Measurements from ENCODE around the gene CAMK2B. TPM values are rescaled to one million over a fixed set of nuclear protein-coding genes. Genes with fewer than 3 reads are reported as not detected.

Gene CAMK2B
- total RNA-seq, 1 donor from 2014 or later = 0.30 TPM

GRCh38 chr7:44244282-44244681 is 81.1 kb downstream of the CAMK2B start:
- Histone ChIP-seq H3K4me1 (peaks cover 9% of the 10 kb centered on the region), H3K27ac (no peak overlapping the region), H3K36me3 (no peaks in the 10 kb centered on the region), H3K4me3 (no peak overlapping the region), H3K27me3 (ENCODE audit: low read depth) (peaks cover 6% of the 10 kb centered on the region), H3K9me3 (no peaks in the 10 kb centered on the region)
- peak; percentile 38 for TF ChIP-seq CTCF (IDR thresholded peaks at IDR 0.05)
- intact Hi-C loops (cut with DNase I) = no loop called here
- DNase-seq (no peak), ATAC-seq (no peak)

GRCh38 chr7:44242091-44242490 is 83.3 kb downstream of the CAMK2B start:
- peaks cover 9% of the 10 kb centered on the region for H3K4me1 ChIP-seq
- intact Hi-C loops (cut with DNase I) = no loop called here
- no peak overlapping the region for H3K4me3 ChIP-seq
- no peak for TF ChIP-seq CTCF (IDR thresholded peaks at IDR 0.05)
- no peak for DNase-seq
- H3K36me3 ChIP-seq = no peaks in the 10 kb centered on the region
- H3K27ac ChIP-seq = no peak overlapping the region
- ATAC-seq = no peak
- peaks cover 6% of the 10 kb centered on the region for H3K27me3 ChIP-seq (ENCODE audit: low read depth)
- H3K9me3 ChIP-seq = no peaks in the 10 kb centered on the region

DNA sequence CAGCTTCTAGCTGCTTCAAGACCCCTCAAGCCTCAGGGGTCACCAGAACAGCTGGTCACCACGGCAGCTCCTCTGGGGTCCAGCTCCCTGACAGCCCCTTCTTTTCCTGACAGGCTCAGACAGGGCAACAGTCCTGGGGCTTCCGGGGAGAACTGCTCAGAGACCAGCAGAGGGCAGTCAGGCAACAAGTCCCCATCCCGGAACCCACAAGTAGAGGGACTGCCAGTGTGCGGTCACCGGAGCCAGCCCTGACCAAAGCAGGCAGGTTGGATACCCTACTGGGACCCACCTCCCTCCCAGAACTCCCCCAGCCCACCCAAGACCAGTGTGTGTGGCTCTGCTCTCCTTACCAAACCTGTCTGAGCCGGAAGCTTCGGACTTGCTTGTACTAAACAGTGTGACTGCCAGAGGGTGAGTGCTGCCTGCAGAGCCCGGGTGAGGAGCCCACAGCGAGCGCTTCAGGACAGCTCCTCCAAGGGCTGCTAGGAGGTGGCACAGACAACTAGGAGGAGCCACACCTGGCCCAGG is 84.3 kb downstream of the CAMK2B start:
- no peaks in the 10 kb centered on the region for H3K9me3 ChIP-seq
- no peak overlapping the region for H3K27ac ChIP-seq
- ATAC-seq (peak; percentile 82 to 91), DNase-seq (peak; percentile 70)
- no peak overlapping the region for H3K4me3 ChIP-seq
- peaks cover 6% of the 10 kb centered on the region for H3K27me3 ChIP-seq (ENCODE audit: low read depth)
- TF ChIP-seq CTCF (IDR thresholded peaks at IDR 0.05) = peak; percentile 69
- H3K4me1 ChIP-seq = peaks cover 9% of the 10 kb centered on the region
- intact Hi-C loops (cut with DNase I) = no loop called here
- no peaks in the 10 kb centered on the region for H3K36me3 ChIP-seq

DNA sequence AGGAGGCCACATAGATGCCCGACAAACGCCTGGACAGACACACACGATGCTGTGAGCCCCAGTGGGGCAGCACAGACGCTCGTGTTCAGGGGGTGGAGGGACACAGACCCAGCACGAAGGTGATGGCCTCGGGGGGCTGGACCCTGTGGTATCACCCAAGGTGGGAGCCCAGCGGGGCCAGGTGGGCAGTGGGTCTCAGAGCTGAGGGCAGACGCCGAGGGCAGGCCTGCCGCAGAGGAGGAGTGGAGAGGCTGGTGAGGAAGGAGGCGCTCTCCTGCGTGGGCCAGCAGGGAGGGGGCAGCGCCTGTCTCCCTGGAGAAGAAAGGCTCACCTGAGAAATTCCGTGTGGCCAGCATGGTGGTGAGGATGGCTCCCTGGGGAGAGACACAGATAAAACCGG is 85.0 kb downstream of the CAMK2B start:
- DNase-seq (no peak), ATAC-seq (no peak)
- no peaks in the 10 kb centered on the region for H3K36me3 ChIP-seq

DNA sequence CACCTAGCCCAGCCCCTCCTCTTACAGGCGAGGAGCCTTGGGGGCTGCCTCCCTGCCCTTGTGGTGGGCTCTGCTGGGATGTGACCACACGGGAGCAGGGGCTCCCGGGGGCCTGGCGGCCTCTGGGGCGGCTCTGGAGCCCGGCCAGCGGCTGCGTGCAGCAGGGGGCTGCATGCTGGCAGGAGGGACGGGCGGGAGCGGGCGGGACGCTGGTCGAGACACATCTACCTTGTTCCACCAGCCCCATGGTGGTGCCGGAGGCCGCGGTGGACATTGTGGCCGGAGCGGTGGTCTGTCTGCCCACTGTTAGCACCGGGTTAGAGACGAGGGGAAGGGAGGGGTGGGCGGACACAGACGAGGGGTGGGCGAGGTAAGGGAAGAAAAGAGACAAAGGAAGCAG is 86.0 kb downstream of the CAMK2B start:
- no peak overlapping the region for H3K27ac ChIP-seq
- no peak overlapping the region for H3K4me3 ChIP-seq
- peaks cover 5% of the 10 kb centered on the region for H3K27me3 ChIP-seq (ENCODE audit: low read depth)
- intact Hi-C loops (cut with DNase I) = no loop called here
- no peaks in the 10 kb centered on the region for H3K9me3 ChIP-seq
- DNase-seq = no peak
- no peaks in the 10 kb centered on the region for H3K36me3 ChIP-seq
- H3K4me1 ChIP-seq = peaks cover 9% of the 10 kb centered on the region
- no peak for ATAC-seq
- no peak for TF ChIP-seq CTCF (IDR thresholded peaks at IDR 0.05)

More for the DNA sequence above, 85.0 kb downstream of the CAMK2B start:
- TF ChIP-seq CTCF (IDR thresholded peaks at IDR 0.05) = no peak
- Histone ChIP-seq H3K4me3 (no peak overlapping the region), H3K27me3 (ENCODE audit: low read depth) (peaks cover 6% of the 10 kb centered on the region), H3K27ac (no peak overlapping the region), H3K9me3 (no peaks in the 10 kb centered on the region), H3K4me1 (peaks cover 9% of the 10 kb centered on the region)
- intact Hi-C loops (cut with DNase I) = no loop called here
